Thoracic aorta (tissue), 2 donors: Measurements from ENCODE around the gene PER2. TPM values are rescaled to one million over a fixed set of nuclear protein-coding genes. Genes with fewer than 3 reads are reported as not detected.
"Not testable (repeated sequence)": the region's sequence is repeated elsewhere in the genome, so short reads cannot be mapped to it uniquely, and the experiment has no call there.

Experiments used
- ATAC-seq: fragments of 150-250 bp; one replicate; pipeline ENCODE4 v1.8.0; 2017; ENCODE audit warnings: low read depth; ENCODE audit not compliant: insufficient number of reproducible peaks, low FRiP score
- DNase-seq: peaks from one replicate; pipeline ENCODE4 v3.0.0-alpha.2; 2020; ENCODE audit warnings: low spot score
- H3K27ac ChIP-seq, 2 donors: fragments of 200-600 bp; sonication (generic); 1 replicate in 1 of 2; 2 replicates in 1 of 2; pipeline ENCODE4 v1.5.1; 2016; ENCODE audit warnings: mild to moderate bottlenecking in 2 of 2, moderate library complexity in 2 of 2
- H3K27me3 ChIP-seq: fragments of 200-600 bp; sonication (generic); replicated peaks from 2 replicates; pipeline ENCODE4 v1.6.0; 2016; ENCODE audit warnings: mild to moderate bottlenecking; ENCODE audit not compliant: insufficient read depth
- H3K36me3 ChIP-seq: fragments of 200-600 bp; sonication (generic); one replicate; pipeline ENCODE4 v1.5.1; 2016
- H3K4me1 ChIP-seq, 2 donors: fragments of 200-600 bp; sonication (generic); 1 replicate in 1 of 2; 2 replicates in 1 of 2; pipeline versions ENCODE4 v1.5.1 to v1.6.0; 2016; ENCODE audit warnings: low read depth in 2 of 2, mild to moderate bottlenecking in 1 of 2; ENCODE audit not compliant: control insufficient read depth in 1 of 2
- H3K4me3 ChIP-seq: fragments of 200-600 bp; sonication (generic); 2 replicates; pipeline ENCODE4 v1.5.1; 2016; ENCODE audit warnings: mild to moderate bottlenecking
- H3K9me3 ChIP-seq: fragments of 200-600 bp; sonication (generic); 2 replicates; pipeline ENCODE4 v1.5.1; 2016
- total RNA-seq, 2 donors: library from RNA; depleted of rRNA; stranded (reverse); fragments of >200 nt; gene quantifications; one replicate each; pipeline versions ENCODE4 v1.1.0 to v1.2.3, GENCODE V29; 2016
- TF ChIP-seq, protein P1 (sequence below): fragments of 200-600 bp; sonication (generic); IDR thresholded peaks from one replicate; pipeline ENCODE4 v1.5.1; 2019; ENCODE audit warnings: antibody characterized with exemption

Gene PER2
- total RNA-seq, 2 donors from 2014 or later: 14.2 to 26.2 TPM

GRCh38 chr2:238280083-238280825 is 8.2 kb downstream of the PER2 start:
- Histone ChIP-seq H3K36me3 (peaks cover 16% of the 10 kb centered on the region), H3K4me1 (peaks cover under 1 to 36% of the 10 kb centered on the region in 2 donors), H3K27ac (no peak overlapping the region), H3K9me3 (no peaks in the 10 kb centered on the region), H3K4me3 (no peak overlapping the region), H3K27me3 (no peaks in the 10 kb centered on the region)
- DNase-seq (no peak), ATAC-seq (no peak)
- TF ChIP-seq, protein P1, sequence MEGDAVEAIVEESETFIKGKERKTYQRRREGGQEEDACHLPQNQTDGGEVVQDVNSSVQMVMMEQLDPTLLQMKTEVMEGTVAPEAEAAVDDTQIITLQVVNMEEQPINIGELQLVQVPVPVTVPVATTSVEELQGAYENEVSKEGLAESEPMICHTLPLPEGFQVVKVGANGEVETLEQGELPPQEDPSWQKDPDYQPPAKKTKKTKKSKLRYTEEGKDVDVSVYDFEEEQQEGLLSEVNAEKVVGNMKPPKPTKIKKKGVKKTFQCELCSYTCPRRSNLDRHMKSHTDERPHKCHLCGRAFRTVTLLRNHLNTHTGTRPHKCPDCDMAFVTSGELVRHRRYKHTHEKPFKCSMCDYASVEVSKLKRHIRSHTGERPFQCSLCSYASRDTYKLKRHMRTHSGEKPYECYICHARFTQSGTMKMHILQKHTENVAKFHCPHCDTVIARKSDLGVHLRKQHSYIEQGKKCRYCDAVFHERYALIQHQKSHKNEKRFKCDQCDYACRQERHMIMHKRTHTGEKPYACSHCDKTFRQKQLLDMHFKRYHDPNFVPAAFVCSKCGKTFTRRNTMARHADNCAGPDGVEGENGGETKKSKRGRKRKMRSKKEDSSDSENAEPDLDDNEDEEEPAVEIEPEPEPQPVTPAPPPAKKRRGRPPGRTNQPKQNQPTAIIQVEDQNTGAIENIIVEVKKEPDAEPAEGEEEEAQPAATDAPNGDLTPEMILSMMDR: no peak

DNA sequence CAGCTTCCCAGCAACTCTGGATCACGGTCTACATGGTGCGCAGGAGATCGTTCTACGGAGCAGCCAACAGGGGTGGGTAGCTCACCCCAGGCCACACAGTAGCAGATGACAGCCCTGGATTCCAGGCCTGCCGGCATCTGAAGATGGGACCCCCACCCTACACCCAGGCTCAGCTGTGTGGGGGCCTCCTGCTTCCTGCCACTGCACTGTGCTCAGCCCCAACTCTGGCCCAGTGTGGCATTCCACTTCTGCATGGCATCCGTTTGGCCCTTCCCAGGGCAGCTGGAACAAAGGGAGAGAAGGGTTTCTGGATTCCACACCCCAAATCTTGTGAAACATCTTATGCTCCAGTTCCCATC is 9.1 kb downstream of the PER2 start:
- Histone ChIP-seq H3K4me3 (no peak overlapping the region), H3K27me3 (no peaks in the 10 kb centered on the region), H3K27ac (no peak overlapping the region), H3K4me1 (peaks cover 0 to 27% of the 10 kb centered on the region in 2 donors), H3K36me3 (peaks cover 22% of the 10 kb centered on the region), H3K9me3 (no peaks in the 10 kb centered on the region)
- ATAC-seq (no peak), DNase-seq (no peak)
- TF ChIP-seq, protein P1: no peak

- H3K4me3 ChIP-seq: no peak overlapping the region
- TF ChIP-seq, protein P1: no peak
- no peak for ATAC-seq
- H3K36me3 ChIP-seq: peaks cover 26% of the 10 kb centered on the region
- no peak overlapping the region for H3K27ac ChIP-seq
- no peaks in the 10 kb centered on the region for H3K9me3 ChIP-seq
- H3K27me3 ChIP-seq: no peaks in the 10 kb centered on the region
- H3K4me1 ChIP-seq: peaks cover 0 to 22% of the 10 kb centered on the region in 2 donors
- no peak for DNase-seq
Observed at GRCh38 chr2:238278626-238279323, 9.6 kb downstream of the PER2 start.

DNA sequence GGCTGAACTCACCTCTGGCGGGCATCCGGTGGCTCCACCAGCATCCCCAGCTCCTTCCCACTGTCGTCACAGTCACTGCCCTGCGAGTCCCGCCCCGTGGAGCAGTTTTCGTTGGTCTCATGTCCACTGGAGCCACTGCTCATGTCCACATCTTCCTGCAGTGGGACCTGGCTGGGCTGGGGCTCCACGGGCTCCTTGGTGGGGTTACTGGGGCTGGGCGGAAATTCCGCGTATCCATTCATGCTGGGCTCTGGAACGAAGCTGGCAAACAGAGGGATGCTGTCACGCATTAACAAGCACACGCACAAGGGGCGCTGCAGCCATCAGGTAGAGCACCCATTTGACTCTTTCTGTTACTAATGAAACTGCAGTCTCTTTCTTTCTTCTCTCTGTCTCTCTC is 10.7 kb downstream of the PER2 start:
- peaks cover 0 to 11% of the 10 kb centered on the region in 2 donors for H3K4me1 ChIP-seq
- H3K36me3 ChIP-seq: peaks cover 30% of the 10 kb centered on the region
- DNase-seq (no peak), ATAC-seq (no peak)
- no peaks in the 10 kb centered on the region for H3K9me3 ChIP-seq
- H3K4me3 ChIP-seq: no peak overlapping the region
- TF ChIP-seq, protein P1: no peak
- H3K27ac ChIP-seq: no peak overlapping the region
- no peaks in the 10 kb centered on the region for H3K27me3 ChIP-seq

GRCh38 chr2:238274152-238274865 is 14.1 kb downstream of the PER2 start:
- H3K27me3 ChIP-seq: no peaks in the 10 kb centered on the region
- no peaks in the 10 kb centered on the region for H3K4me1 ChIP-seq
- H3K36me3 ChIP-seq: peaks cover 47% of the 10 kb centered on the region
- DNase-seq (no peak), ATAC-seq (no peak)
- H3K9me3 ChIP-seq: no peaks in the 10 kb centered on the region
- no peak overlapping the region for H3K4me3 ChIP-seq
- TF ChIP-seq, protein P1: no peak
- no peak overlapping the region for H3K27ac ChIP-seq

DNA sequence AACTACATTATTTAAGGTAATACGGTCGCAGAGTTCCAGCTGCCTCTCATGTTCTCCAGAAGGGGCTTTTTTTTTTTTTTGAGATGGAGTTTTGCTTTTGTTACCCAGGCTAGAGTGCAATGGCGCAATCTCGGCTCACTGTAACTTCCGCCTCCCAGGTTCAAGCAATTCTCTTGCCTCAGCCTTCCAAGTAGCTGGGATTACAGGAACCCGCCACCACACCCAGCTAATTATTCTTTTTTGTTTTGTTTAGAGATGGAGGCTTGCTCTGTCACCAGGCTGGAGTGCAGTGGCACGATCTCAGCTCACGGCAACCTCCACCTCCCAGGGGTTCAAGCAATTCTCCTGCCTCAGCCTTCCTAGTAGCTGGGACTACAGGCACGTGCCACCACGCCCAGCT is 15.0 kb downstream of the PER2 start:
- not testable (repeated sequence) for H3K27ac ChIP-seq, DNase-seq, ATAC-seq, H3K9me3 ChIP-seq, H3K4me3 ChIP-seq, H3K27me3 ChIP-seq, H3K4me1 ChIP-seq
- peaks cover 54% of the 10 kb centered on the region for H3K36me3 ChIP-seq
